ENCODE data around the gene FGR. TPM values are rescaled to one million over a fixed set of nuclear protein-coding genes. Genes with fewer than 3 reads are reported as not detected.
A peak's percentile ranks its signal among the peaks of the same experiment; 100 is the strongest.
"Not testable (repeated sequence)": the region's sequence is repeated elsewhere in the genome, so short reads cannot be mapped to it uniquely, and the experiment has no call there.

FGR gene
- polyA plus RNA-seq, 1 donor (not counting 4 experiments of a cell fraction or from before 2014, with no cell fraction given): 0.04 TPM

- no peaks in the 10 kb centered on the region for H4K20me1 ChIP-seq (ENCODE audit: control insufficient read depth, extremely low read depth, insufficient read depth, low read length)
- no peak overlapping the region for H2AFZ ChIP-seq (ENCODE audit: control insufficient read depth, low read length)
- H3K4me1 ChIP-seq (ENCODE audit: control insufficient read depth, extremely low read depth, insufficient read depth, low read length): peaks cover 10% of the 10 kb centered on the region
Measured at GRCh38 chr1:27644369-27645070, 9.5 kb upstream of the FGR start.

GRCh38 chr1:27643600-27644368 lies 8.8 kb upstream of the FGR start:
- no peaks in the 10 kb centered on the region for H4K20me1 ChIP-seq (ENCODE audit: control insufficient read depth, extremely low read depth, insufficient read depth, low read length)
- H3K27me3 ChIP-seq (ENCODE audit: control insufficient read depth, extremely low read depth, insufficient read depth, low read length): no peaks in the 10 kb centered on the region
- no peaks in the 10 kb centered on the region for H3K36me3 ChIP-seq (ENCODE audit: control insufficient read depth in 2 of 2, extremely low read depth in 1 of 2, insufficient read depth in 2 of 2, low read length in 2 of 2)
- DNase-seq (ENCODE audit: low read depth, low spot score): no peak
- no peak overlapping the region for H3K4me2 ChIP-seq (ENCODE audit: control insufficient read depth, extremely low read depth, insufficient read depth, low read depth, low read length)
- no peak overlapping the region for H3K4me3 ChIP-seq (ENCODE audit: control insufficient read depth in 2 of 3, extremely low read depth in 1 of 3, insufficient read depth in 2 of 3, low read depth in 1 of 3, low read length in 3 of 3)
- H3K4me1 ChIP-seq (ENCODE audit: control insufficient read depth, extremely low read depth, insufficient read depth, low read length): peaks cover 10% of the 10 kb centered on the region
- dilution Hi-C loops (cut with MboI; ENCODE audit: extremely low pct_ligation_motif_present, low sequenced_read_pairs): no loop called here
- no peaks in the 10 kb centered on the region for H3K79me2 ChIP-seq (ENCODE audit: control insufficient read depth, insufficient read depth, low read length)
- H3K9me1 ChIP-seq (ENCODE audit: control insufficient read depth, extremely low read depth, insufficient read depth, low read length): no peaks in the 10 kb centered on the region
- H3K9me3 ChIP-seq (ENCODE audit: control insufficient read depth, low read depth, low read length): no peaks in the 10 kb centered on the region
- peak; percentile 71 to 93 (median 82) for TF ChIP-seq CTCF (optimal IDR thresholded peaks at IDR 0.05 in 1 of 3, IDR thresholded peaks at IDR 0.05 in 1 of 3, conservative IDR thresholded peaks at IDR 0.05 in 1 of 3; ENCODE audit: extremely low read depth in 1 of 3, insufficient read depth in 2 of 3, low read length in 3 of 3)
- TF ChIP-seq EZH2 (IDR thresholded peaks at IDR 0.05; ENCODE audit: low read length): no peak
- no peak overlapping the region for H3K9ac ChIP-seq (ENCODE audit: control insufficient read depth, extremely low read depth, insufficient read depth, low read length)
- H3K27ac ChIP-seq (ENCODE audit: control insufficient read depth, insufficient read depth, low read length): no peak overlapping the region
- peak; percentile 44 for FAIRE-seq
- H2AFZ ChIP-seq (ENCODE audit: control insufficient read depth, low read length): no peak overlapping the region

More at GRCh38 chr1:27644369-27645070, 9.5 kb upstream of the FGR start:
- Histone ChIP-seq H3K9me1 (ENCODE audit: control insufficient read depth, extremely low read depth, insufficient read depth, low read length) (no peaks in the 10 kb centered on the region), H3K79me2 (ENCODE audit: control insufficient read depth, insufficient read depth, low read length) (no peaks in the 10 kb centered on the region), H3K4me2 (ENCODE audit: control insufficient read depth, extremely low read depth, insufficient read depth, low read depth, low read length) (no peak overlapping the region), H3K36me3 (ENCODE audit: control insufficient read depth in 2 of 2, extremely low read depth in 1 of 2, insufficient read depth in 2 of 2, low read length in 2 of 2) (no peaks in the 10 kb centered on the region), H3K27ac (ENCODE audit: control insufficient read depth, insufficient read depth, low read length) (no peak overlapping the region), H3K27me3 (ENCODE audit: control insufficient read depth, extremely low read depth, insufficient read depth, low read length) (no peaks in the 10 kb centered on the region), H3K9ac (ENCODE audit: control insufficient read depth, extremely low read depth, insufficient read depth, low read length) (no peak overlapping the region), H3K4me3 (ENCODE audit: control insufficient read depth in 2 of 3, extremely low read depth in 1 of 3, insufficient read depth in 2 of 3, low read depth in 1 of 3, low read length in 3 of 3) (no peak overlapping the region), H3K9me3 (ENCODE audit: control insufficient read depth, low read depth, low read length) (no peaks in the 10 kb centered on the region)
- dilution Hi-C loops (cut with MboI; ENCODE audit: extremely low pct_ligation_motif_present, low sequenced_read_pairs): no loop called here
- no peak for FAIRE-seq
- TF ChIP-seq CTCF (optimal IDR thresholded peaks at IDR 0.05 in 1 of 3, IDR thresholded peaks at IDR 0.05 in 1 of 3, conservative IDR thresholded peaks at IDR 0.05 in 1 of 3; ENCODE audit: extremely low read depth in 1 of 3, insufficient read depth in 2 of 3, low read length in 3 of 3): no peak
- no peak for TF ChIP-seq EZH2 (IDR thresholded peaks at IDR 0.05; ENCODE audit: low read length)
- DNase-seq (ENCODE audit: low read depth, low spot score): no peak

- H3K27me3 ChIP-seq (ENCODE audit: control insufficient read depth, extremely low read depth, insufficient read depth, low read length); H3K36me3 ChIP-seq (ENCODE audit: control insufficient read depth in 2 of 2, extremely low read depth in 1 of 2, insufficient read depth in 2 of 2, low read length in 2 of 2); H3K4me1 ChIP-seq (ENCODE audit: control insufficient read depth, extremely low read depth, insufficient read depth, low read length); H4K20me1 ChIP-seq (ENCODE audit: control insufficient read depth, extremely low read depth, insufficient read depth, low read length); H3K27ac ChIP-seq (ENCODE audit: control insufficient read depth, insufficient read depth, low read length); H3K4me2 ChIP-seq (ENCODE audit: control insufficient read depth, extremely low read depth, insufficient read depth, low read depth, low read length); FAIRE-seq; H3K9me3 ChIP-seq (ENCODE audit: control insufficient read depth, low read depth, low read length); H3K4me3 ChIP-seq (ENCODE audit: control insufficient read depth in 2 of 3, extremely low read depth in 1 of 3, insufficient read depth in 2 of 3, low read depth in 1 of 3, low read length in 3 of 3); H3K9me1 ChIP-seq (ENCODE audit: control insufficient read depth, extremely low read depth, insufficient read depth, low read length); dilution Hi-C loops (cut with MboI; ENCODE audit: extremely low pct_ligation_motif_present, low sequenced_read_pairs); H3K79me2 ChIP-seq (ENCODE audit: control insufficient read depth, insufficient read depth, low read length); DNase-seq (ENCODE audit: low read depth, low spot score); H2AFZ ChIP-seq (ENCODE audit: control insufficient read depth, low read length); H3K9ac ChIP-seq (ENCODE audit: control insufficient read depth, extremely low read depth, insufficient read depth, low read length): not testable (repeated sequence)
Measured at GRCh38 chr1:27640514-27640913, 5.5 kb upstream of the FGR start.

All from keratinocyte (primary cell).